SK-N-MC (cell line): ENCODE data around the gene ATP1A1.

Source experiments
- EZH2 ChIP-seq: fragments of 200-600 bp; sonication (generic); IDR thresholded peaks from one replicate; pipeline ENCODE4 v1.6.1; 2017; ENCODE audit warnings: antibody characterized with exemption
- FOXP2 ChIP-seq: optimal IDR thresholded peaks from 2 replicates; pipeline ENCODE3; 2011; ENCODE audit warnings: mild to moderate bottlenecking, moderate library complexity; ENCODE audit not compliant: insufficient read depth; ENCODE audit errors: extremely low read length, control extremely low read depth
- POLR2AphosphoS5 ChIP-seq: IDR thresholded peaks from 2 replicates; pipeline ENCODE4 v1.6.1; 2012; ENCODE audit warnings: mild to moderate bottlenecking, low read depth, low read length, borderline replicate concordance

DNA sequence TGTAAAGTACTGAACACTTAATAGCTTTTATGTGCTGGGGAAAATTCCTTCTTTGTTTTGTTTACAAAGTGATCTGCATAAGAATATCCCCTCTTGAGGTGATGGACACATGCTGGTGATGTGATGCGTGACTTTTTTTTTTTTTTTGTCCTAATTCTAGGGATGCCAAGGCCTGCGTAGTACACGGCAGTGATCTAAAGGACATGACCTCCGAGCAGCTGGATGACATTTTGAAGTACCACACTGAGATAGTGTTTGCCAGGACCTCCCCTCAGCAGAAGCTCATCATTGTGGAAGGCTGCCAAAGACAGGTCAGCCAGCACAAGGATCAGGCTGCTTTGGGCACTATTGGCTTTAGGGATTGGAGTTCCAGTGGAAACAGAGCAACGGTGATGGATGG is 24.7 kb downstream of the ATP1A1 start:
- TF ChIP-seq POLR2AphosphoS5 (no peak), EZH2 (no peak), FOXP2 (no peak)
